ENCODE data around the gene IL36RN. TPM values are rescaled to one million over a fixed set of nuclear protein-coding genes. Genes with fewer than 3 reads are reported as not detected.
"Not testable (repeated sequence)": the region's sequence is repeated elsewhere in the genome, so short reads cannot be mapped to it uniquely, and the experiment has no call there.

Gene IL36RN
- total RNA-seq, 1 experiment from 2014 or later, result 0.36 TPM

GRCh38 chr2:113092864-113093612 is 34.0 kb downstream of the IL36RN start:
- Histone ChIP-seq H3K27ac (ENCODE audit: low read length) (no peak overlapping the region), H3K79me2 (ENCODE audit: low read length) (no peaks in the 10 kb centered on the region), H2AFZ (ENCODE audit: low read length) (no peak overlapping the region), H3K9me2 (replicated peaks; ENCODE audit: low read length) (no peaks in the 10 kb centered on the region), H3K9ac (ENCODE audit: low read length) (no peak overlapping the region), H3F3A (ENCODE audit: low read length, unreplicated experiment) (no peaks in the 10 kb centered on the region), H3K4me3 (ENCODE audit: low read length) (no peak overlapping the region), H3K9me3 (ENCODE audit: low read length) (no peaks in the 10 kb centered on the region), H4K20me1 (ENCODE audit: low read length) (no peaks in the 10 kb centered on the region), H3K27me3 (ENCODE audit: low read length) (no peaks in the 10 kb centered on the region), H3K36me3 (ENCODE audit: low read depth, low read length) (no peaks in the 10 kb centered on the region), H3K4me1 (ENCODE audit: insufficient read depth, low read length) (no peaks in the 10 kb centered on the region), H3K4me2 (ENCODE audit: low read length) (no peak overlapping the region)
- BruUV-seq (replicated peaks), result no TSS peak
- ChIA-PET POLR2A (ENCODE audit: unreplicated experiment) (no interaction called here), CTCF (interaction anchor here (0.6 kb wide), 1 partner anchor 1210 kb away, joined by 11 read pairs; no protein-coding TSS in a partner anchor)
- DNase-seq, result no peak
- ATAC-seq, result no peak
- intact Hi-C loops (cut with micrococcal nuclease), result no loop called here
- TF ChIP-seq EZH2phosphoT487 (IDR thresholded peaks at IDR 0.05; ENCODE audit: borderline replicate concordance, low read length) (no peak), EZH2 (IDR thresholded peaks at IDR 0.05; ENCODE audit: low read length, unreplicated experiment) (no peak), CTCF (conservative IDR thresholded peaks at IDR 0.05; ENCODE audit: low read depth, low read length) (no peak)

GRCh38 chr2:113093613-113093977 is 34.6 kb downstream of the IL36RN start:
- BruUV-seq (replicated peaks), result no TSS peak
- ChIA-PET POLR2A (ENCODE audit: unreplicated experiment) (no interaction called here), CTCF (interaction anchor here (0.6 kb wide), 1 partner anchor 1211 kb away, joined by 11 read pairs; no protein-coding TSS in a partner anchor)
- no peak for ATAC-seq
- no peaks in the 10 kb centered on the region for H3F3A ChIP-seq (ENCODE audit: low read length, unreplicated experiment)
- intact Hi-C loops (cut with micrococcal nuclease), result no loop called here
- no peak overlapping the region for H2AFZ ChIP-seq (ENCODE audit: low read length)
- no peak overlapping the region for H3K4me3 ChIP-seq (ENCODE audit: low read length)
- no peaks in the 10 kb centered on the region for H3K27me3 ChIP-seq (ENCODE audit: low read length)
- DNase-seq, result no peak
- no peak overlapping the region for H3K9ac ChIP-seq (ENCODE audit: low read length)
- no peak overlapping the region for H3K27ac ChIP-seq (ENCODE audit: low read length)
- TF ChIP-seq EZH2phosphoT487 (IDR thresholded peaks at IDR 0.05; ENCODE audit: borderline replicate concordance, low read length) (no peak), EZH2 (IDR thresholded peaks at IDR 0.05; ENCODE audit: low read length, unreplicated experiment) (no peak), CTCF (conservative IDR thresholded peaks at IDR 0.05; ENCODE audit: low read depth, low read length) (no peak)
- no peaks in the 10 kb centered on the region for H3K9me2 ChIP-seq (replicated peaks; ENCODE audit: low read length)
- H3K4me2 ChIP-seq (ENCODE audit: low read length), result no peak overlapping the region
- H3K36me3 ChIP-seq (ENCODE audit: low read depth, low read length), result no peaks in the 10 kb centered on the region
- H3K9me3 ChIP-seq (ENCODE audit: low read length), result no peaks in the 10 kb centered on the region
- no peaks in the 10 kb centered on the region for H4K20me1 ChIP-seq (ENCODE audit: low read length)
- H3K79me2 ChIP-seq (ENCODE audit: low read length), result no peaks in the 10 kb centered on the region
- H3K4me1 ChIP-seq (ENCODE audit: insufficient read depth, low read length), result no peaks in the 10 kb centered on the region

- ATAC-seq; POLR2A ChIA-PET (ENCODE audit: unreplicated experiment); H3F3A ChIP-seq (ENCODE audit: low read length, unreplicated experiment); H3K9me3 ChIP-seq (ENCODE audit: low read length); BruUV-seq (replicated peaks); CTCF ChIA-PET; H3K27ac ChIP-seq (ENCODE audit: low read length); H3K4me2 ChIP-seq (ENCODE audit: low read length); H3K4me3 ChIP-seq (ENCODE audit: low read length); H3K4me1 ChIP-seq (ENCODE audit: insufficient read depth, low read length); H2AFZ ChIP-seq (ENCODE audit: low read length); H3K36me3 ChIP-seq (ENCODE audit: low read depth, low read length); H3K9ac ChIP-seq (ENCODE audit: low read length); DNase-seq; intact Hi-C loops (cut with micrococcal nuclease); H3K9me2 ChIP-seq (replicated peaks; ENCODE audit: low read length); H4K20me1 ChIP-seq (ENCODE audit: low read length); H3K79me2 ChIP-seq (ENCODE audit: low read length); H3K27me3 ChIP-seq (ENCODE audit: low read length): not testable (repeated sequence)
These were observed 37.3 kb downstream of the IL36RN start for GRCh38 chr2:113096306-113096705.

GRCh38 chr2:113096842-113097618 is 38.0 kb downstream of the IL36RN start:
- H3F3A ChIP-seq (ENCODE audit: low read length, unreplicated experiment); H3K4me1 ChIP-seq (ENCODE audit: insufficient read depth, low read length); H3K27me3 ChIP-seq (ENCODE audit: low read length); H4K20me1 ChIP-seq (ENCODE audit: low read length); H3K27ac ChIP-seq (ENCODE audit: low read length); POLR2A ChIA-PET (ENCODE audit: unreplicated experiment); H3K79me2 ChIP-seq (ENCODE audit: low read length); ATAC-seq; H3K9me2 ChIP-seq (replicated peaks; ENCODE audit: low read length); BruUV-seq (replicated peaks); H3K4me2 ChIP-seq (ENCODE audit: low read length); CTCF ChIA-PET; intact Hi-C loops (cut with micrococcal nuclease); H3K9me3 ChIP-seq (ENCODE audit: low read length); H2AFZ ChIP-seq (ENCODE audit: low read length); H3K4me3 ChIP-seq (ENCODE audit: low read length); H3K36me3 ChIP-seq (ENCODE audit: low read depth, low read length); H3K9ac ChIP-seq (ENCODE audit: low read length); DNase-seq: not testable (repeated sequence)

Measured in PC-3 (cell line).